GM18502 (cell line): ENCODE results near the gene SNAPC4.
A peak's percentile ranks its signal among the peaks of the same experiment; 100 is the strongest.

Experiments
- ATAC-seq: cut with Tn5 transposase; IDR thresholded peaks from one replicate; pipeline ENCODE4 v1.9.1; 2021; ENCODE audit warnings: mild to moderate bottlenecking; ENCODE audit not compliant: unreplicated experiment, poor library complexity

The SNAPC4 gene

DNA sequence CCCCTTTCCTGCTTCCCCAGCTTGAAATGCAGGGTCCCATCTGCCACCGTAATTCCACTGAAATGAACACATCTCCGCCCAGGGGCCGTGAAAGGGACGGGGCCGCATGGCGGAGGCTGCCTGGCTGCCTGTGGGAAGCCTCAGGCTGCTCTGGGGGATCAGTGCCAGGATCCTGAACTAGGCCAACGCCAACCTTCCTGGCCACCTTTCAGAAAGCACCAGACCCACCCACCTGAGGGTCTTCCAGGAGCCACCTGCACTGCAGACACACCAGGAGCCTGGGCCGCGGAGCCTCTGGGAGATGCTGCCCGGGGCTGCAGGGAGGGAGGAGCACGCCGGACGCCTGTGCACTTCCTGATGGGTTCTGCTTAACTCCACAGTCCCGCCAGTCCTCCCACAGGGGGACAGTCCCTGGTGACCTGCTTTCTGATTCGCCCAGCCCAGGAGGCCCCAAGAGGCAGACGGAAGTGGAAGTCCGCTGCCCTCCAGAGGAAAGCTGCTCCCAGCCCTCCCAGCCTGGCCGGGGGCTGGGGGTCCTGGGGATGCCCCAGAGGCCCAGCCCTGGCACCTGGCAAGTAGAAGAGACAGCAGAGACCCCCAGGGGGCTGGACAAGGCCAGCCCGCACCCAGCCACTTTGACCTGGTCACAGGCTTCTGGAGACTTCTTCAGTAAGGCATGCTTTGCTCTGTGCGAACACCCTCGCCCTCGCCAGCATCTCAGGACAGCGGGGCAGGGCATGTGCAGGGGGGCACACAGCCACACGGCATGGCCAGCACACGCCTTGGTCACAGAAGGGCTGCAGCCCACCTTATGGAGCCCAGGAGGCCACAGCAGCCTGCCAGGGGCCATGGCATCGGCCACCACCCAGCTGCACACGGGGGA, 26.4 kb downstream of the SNAPC4 start, which contains the start of gene CARD9:
Gene CARD9, minus strand, starts transcription at position 370 of the 883 bp plus-strand sequence. CDS start 1,591 bp downstream, outside the sequence.
- ATAC-seq: no peak

DNA sequence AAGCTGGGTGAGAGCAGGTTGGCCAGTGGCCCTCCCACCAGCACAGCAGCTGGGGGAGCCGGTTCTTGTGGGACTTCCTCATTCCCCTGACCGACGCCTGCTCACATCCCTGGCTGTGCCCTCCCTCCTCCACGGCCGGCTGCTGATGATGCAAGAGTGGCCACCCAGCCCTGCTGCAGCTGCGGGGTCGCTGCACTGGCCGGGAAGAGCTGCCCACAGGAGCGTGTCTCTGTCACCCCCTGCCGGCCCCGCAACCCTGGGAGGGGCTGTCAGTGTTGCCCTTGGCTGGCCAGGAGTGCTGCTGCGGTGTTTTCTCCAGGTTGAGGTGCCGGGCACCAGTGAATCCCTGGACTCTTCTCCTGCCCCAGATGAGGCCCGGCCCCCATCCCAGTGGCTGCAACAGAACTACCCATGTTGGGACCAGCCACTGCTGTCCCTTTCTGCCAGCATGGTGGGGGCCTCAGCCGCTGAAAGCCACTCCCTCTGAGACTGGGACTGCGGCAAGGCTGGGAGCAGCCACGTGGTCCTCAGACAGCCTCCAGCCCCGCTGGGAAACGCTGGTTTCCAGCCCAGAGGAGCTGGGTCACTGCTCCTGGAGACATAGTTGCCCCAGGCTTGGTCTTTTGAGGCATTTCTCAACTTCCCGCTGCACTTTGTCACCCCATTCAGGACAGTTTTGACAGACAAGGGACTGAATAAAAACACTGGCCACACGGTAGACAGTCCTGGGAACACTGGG, 27.2 kb downstream of the SNAPC4 start:
- no peak for ATAC-seq

DNA sequence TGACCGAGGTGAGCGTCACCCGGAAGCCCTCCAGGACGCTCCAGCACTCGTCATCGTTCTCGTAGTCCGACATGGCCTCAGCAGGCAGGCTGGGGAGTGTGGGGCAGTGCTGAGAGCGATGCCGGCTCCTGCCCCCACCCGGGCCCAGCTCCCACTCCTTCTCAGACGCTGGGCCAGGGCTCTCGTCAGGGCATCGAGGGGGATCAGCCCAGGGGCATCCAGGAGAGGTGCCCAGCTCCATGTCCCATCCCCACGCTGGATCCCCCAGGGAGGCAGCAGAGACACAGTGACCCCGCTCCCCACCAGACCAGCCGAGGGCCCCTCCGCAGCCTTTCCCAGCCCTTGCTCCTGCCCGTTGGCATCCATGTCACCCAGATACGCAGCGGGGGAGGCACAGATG, 28.0 kb downstream of the SNAPC4 start:
- ATAC-seq: no peak

DNA sequence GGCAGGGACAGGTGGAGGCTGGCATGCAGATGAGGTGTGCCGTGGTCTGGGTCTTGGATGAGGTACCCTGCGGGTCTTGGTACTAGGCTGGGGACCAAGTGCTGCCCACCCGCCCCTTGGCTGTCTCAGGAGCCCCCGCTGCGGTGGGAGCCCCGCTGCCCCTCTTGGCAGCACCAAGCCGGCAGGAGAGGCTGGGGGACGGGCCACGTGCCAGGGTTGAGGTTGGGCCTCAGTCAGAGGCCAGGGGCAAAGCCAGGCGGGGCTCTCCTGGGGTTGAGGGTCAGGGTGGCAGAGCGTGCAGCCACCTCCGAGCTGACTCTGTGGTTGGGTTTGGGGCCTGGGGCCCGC, 28.5 kb downstream of the SNAPC4 start:
- ATAC-seq: no peak

DNA sequence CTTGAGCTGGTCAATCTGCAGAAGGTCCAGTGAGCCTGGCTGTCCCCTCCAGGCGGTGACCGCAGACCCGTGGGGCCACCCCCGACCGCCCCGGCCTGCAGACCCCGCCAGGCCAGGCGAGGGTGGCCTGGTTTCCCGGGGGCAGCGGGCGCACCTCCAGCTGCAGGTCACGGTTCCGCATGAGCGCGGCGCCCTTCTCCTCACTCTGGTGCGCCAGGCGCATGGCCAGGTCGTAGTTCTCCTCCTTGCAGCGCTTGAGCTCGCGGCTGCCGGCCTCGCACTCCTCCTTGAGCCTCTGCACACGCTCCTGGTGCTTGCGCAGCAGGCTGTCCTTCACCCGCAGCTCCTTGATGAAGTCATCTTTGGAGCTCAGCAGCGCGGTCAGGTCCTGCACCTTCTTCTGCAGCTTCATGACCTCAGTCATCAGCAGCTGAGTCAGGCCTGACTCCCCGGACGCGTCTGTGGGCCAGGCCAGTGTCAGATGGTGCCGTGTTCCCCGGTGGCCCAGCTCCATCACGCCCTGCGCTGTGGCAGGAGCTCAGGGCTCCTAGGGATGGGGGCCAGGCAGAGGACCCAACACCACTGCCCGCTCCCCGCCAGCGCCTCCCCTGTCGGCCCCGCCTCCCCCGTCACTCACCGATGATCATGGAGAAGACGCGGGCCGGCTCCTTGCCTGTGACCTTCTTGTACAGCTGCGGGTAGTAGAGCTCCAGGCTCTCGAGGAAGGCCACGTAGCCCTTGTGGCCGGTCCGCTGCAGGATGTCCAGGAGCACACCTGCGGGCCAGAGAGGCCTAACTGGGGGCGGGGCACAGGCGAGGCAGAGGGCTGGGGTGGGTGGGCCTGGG, 29.1 kb downstream of the SNAPC4 start:
- no peak for ATAC-seq

DNA sequence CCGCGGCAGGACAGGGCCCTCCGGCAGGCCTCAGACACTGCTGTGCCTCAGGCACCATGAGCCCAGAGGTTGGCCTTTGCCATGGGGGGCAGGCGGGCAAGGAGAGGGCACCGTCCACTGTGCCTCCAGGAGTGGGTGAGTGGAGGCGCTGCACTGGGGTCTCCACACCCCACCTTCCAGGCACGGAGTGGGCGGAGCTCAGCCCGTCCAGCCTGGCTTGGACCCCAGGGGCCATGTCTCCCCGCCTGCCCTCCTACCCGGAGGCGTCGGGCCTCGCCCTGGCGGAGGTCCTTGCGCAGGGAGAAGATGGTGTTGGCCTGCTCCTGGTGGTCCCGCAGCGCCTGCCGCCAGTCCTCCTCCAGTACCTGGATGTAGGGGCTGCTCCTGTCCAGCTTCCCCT, 29.9 kb downstream of the SNAPC4 start:
- ATAC-seq: no peak

DNA sequence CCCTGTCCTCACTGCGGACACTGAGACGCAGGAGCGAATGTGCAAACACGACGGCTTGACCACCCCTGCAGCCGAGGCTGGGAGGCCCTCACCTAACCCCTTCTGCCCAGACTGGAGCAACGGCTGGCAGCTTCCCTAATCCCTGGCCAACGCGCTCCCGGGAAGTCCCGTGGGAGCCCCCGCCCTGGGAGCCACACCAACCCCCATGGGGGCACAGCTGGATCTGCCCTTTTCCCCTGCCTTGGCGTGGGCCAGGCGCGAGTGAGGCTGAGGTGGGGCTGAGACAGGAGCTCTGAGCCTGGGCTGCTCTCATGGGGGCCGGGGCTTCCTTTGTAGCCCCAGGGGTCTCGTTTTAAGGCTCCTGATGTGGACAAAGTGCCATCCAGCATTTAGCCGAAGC, 31.8 kb downstream of the SNAPC4 start:
- ATAC-seq: no peak

DNA sequence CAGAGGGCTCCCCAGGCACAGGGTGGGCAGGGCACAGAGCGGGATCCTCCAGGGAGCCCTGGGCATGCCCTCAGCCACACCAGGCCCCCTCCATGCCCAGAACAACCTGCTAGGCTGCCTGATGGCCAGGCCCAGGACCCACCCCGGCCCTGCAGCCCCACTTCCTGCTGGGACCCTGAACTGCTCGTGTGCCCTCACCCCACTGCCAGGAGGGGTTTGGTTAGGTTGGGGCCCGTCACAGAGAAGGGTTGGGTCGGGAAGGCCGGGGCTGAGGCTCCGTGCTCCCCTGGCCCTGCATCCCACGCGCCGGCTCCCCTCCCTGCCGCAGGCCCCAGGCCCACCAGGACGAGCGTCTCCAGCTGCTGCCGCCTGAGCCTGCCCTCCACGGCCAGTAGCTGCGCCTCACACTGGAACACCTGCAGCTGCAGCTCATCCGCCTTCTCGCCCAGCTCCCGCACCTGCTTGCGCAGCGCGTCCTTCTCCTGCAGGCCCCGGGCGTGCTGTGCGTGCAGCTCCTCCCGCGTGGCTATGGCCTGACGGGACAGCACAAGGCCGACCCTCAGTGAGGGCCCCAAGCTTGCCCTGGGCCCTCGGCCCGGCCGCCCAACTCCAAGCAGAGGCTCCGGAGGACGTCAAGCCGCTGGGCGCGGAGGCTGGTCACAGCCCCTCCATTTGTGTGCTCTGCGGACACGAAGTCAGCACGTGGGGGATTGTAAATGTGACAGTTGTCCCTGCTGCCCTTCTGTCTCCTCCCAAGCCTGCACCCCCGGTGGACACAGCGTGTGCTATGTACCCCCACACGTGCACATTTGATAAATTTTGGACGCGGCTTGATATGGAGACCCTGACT, 32.4 kb downstream of the SNAPC4 start:
- no peak for ATAC-seq

DNA sequence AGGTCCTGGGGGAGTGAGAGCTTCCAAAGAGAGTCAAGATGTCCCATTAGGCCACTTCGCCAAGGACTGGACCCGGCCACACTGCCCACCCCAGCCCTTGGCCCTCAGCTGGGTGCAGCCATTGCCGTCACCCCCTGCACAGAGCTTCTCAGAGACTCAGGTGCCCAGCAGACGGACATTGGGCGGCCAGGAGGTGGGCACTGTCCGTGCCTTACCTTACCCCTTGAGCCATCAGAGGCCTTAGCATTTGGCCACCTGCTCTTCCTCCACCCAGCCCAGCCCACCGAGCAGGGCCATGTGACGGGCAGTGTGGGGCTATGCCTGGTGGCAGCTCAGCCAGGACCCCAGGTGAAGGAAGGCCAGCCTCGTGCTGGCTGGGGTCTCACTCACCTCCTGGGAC, 33.1 kb downstream of the SNAPC4 start:
- ATAC-seq: no peak

DNA sequence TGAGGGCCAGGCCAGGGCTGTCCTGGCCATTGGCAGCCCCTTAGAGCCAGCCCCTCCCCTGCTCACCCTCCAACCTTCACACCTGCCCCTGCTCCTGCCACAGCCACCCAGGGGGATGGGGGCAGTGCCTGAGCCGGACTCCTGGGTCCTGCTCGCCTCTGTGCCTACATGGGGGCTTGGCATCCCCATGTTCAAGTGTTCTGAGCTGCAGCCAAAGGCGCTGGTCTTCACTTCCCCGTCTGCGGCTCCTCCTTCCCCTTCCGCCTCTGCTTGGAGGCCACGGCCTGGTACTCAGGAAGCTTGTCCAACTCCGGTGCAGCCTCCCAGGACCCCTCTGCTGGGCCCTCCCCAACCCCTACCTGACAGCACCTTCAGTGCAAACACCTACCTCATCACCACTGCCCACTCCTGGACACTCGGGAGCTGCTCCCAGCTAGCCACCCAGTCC, 34.2 kb downstream of the SNAPC4 start:
- no peak for ATAC-seq

DNA sequence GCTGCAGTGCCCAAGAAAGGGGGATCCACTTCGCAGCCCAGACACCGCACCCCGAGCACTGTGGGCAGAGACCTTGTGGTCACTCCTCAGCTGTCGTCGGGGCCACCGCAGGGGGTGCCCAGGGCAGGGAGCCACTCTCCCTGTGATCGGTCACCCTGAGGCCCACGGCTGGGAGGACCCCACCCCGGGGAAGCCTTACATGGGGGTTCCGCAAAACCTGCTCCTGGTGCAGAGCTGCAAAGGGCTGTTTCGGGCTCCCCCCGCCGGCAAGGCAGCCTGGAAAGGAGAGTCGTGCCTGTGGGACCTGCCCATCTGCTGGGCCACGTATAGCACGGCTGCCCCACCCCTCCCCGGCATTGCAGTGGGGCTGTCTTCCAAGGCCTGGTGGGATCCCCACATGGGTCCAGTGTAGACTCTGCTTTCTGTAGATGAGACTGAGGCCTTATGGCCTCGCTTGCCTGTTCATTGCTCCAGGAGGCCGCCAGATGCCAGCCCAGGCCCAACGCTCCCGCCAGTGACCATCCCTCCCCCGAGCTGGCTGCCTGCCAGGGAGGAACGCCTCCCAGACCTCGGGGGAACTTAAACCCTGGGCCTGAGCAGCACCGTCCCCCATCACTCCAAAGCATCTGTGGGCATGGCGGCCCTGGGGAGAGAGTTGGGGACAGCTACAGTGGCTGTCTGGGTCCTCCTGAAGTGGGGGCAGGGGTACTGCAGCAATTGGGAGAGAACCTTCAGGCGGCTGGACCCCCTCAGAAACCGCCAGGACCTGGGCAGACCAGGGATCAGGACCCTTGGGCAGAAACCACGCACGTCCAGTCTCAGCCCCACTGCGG, 34.8 kb downstream of the SNAPC4 start:
- ATAC-seq: no peak

DNA sequence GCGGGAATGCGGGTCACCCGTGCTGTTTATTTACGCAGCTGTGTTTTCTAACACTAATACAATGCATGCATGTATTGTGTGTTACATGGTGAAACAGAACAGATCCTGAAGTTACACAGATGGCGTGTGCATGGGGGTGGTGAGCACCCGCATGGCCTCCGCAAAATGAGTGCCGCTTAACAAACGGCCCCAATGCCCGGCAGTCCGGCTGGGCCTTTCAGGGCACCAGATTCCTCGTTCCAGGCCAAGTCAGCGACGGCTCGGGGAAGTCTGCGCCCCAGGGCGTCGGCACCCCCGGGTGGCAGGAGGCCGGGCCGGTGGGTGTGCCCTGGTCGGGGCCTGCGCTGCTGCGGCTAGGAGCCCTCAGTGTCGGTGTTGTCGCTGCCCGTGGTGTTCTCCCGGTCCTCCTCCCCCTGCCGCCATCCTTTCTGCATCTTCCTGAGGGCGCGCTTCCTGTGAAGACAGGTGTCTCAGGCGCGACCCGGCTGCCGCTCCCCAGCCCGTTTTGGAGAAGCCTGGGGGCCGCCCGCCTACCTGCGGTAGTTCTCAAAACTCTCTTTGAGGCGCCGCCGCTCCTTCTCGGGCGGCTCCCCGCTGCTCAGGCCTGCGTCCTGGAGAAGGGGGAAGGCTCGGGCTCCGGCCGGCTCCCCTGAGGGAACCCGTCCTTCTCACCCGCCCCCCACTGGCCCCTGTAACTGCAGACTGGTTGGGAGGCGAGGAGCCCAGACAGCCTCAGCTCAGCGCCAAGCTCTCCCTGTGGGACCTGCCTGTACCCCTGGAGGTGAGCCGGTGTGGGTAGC, 35.8 kb downstream of the SNAPC4 start:
- ATAC-seq: no peak

DNA sequence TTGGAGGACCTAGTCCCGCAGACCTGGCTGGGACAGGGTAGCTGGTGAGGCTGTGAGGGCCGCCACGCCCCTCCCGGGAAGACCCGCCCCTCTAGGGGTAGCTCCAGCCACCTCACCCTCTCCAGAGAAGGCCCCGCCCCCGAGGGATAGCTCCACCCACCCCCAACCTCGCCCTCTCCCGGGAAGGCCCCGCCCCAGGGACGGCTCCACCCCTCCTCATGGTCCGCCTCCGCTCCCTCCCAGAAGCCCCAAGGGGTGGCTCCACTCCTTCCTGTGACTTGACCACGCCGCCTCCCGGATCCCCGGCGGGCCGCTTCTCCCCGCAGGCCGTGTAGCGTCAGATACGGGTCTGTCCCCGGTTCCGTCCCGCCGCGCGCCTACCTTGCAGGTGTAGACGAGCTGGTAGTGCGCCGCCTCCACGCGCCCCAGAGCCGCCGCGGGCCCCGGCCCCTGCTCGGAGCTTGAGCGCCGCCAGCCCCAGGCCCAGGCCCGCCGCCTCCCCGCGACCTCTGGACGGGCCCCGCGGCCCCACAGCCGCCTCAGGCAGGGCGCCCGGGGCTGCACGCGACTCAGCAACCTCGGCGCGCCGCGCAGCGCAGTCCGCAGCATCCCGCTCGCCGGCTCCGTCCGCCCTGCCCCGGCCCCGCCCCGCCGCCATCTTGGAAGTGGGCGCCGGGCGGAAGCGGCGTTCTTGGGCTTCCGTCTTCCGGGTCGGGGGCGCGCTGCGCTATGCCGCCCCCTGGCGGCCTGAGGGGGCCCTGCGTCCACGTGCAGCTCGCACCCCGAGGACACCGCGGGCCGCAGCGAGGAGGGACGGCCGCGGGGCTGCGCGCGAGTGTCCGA, 36.6 kb downstream of the SNAPC4 start, which contains the start of gene DNLZ:
Gene DNLZ, minus strand, starts transcription at position 639 of the 843 bp plus-strand sequence. Its CDS starts 30 bp downstream, at position 609.
- ATAC-seq: peak; percentile 84

DNA sequence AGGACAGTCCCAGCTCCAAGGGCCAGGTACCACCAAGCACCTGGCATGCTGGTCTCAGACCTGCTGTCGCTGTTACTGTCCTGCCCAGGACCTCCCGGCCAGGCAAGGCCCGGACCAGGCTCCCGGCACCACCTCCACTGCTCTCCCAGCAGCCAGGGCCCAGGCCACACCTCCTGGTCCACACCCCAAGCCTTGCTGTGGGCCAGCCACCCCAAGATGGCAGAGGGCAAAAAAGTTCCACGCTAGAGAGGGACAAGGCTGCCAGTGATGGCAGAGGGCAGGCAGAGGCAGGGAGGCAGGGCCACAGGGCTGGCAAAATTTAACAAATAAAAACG, 37.6 kb downstream of the SNAPC4 start:
- ATAC-seq: no peak

DNA sequence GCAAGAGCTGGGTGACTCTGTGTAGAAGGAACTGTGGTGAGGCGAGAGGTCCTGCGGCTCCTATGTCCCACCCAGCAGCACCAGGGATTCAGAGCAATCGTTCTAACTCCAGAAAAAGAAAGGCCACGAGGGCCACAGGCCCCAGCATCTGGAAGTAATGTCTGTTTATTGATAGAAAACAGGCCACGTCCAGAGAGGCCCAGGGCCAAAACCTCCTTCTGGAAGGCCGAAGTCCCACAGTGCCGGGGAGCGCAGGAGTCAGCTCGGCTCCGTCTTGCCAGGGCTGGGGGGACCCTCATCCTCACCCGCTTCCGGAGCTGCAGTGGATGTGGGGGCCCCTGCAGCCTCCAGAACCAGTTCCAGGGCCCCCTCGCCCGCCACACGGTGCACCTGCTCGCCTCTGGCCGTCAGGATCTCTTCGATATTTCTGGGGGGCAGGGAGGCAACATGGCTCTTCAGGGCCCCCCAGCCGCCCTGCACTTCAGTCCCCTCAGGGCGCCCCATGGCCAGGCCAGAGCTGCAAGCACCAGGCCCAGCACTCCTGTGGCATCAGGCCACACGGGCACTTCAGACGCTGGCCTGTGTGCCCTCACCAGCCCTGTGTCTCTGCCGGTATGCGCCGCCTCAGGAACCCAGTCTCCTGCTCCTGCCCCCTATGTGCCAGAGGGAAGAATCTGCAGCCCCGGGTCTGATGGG, 38.1 kb downstream of the SNAPC4 start:
- ATAC-seq: no peak

DNA sequence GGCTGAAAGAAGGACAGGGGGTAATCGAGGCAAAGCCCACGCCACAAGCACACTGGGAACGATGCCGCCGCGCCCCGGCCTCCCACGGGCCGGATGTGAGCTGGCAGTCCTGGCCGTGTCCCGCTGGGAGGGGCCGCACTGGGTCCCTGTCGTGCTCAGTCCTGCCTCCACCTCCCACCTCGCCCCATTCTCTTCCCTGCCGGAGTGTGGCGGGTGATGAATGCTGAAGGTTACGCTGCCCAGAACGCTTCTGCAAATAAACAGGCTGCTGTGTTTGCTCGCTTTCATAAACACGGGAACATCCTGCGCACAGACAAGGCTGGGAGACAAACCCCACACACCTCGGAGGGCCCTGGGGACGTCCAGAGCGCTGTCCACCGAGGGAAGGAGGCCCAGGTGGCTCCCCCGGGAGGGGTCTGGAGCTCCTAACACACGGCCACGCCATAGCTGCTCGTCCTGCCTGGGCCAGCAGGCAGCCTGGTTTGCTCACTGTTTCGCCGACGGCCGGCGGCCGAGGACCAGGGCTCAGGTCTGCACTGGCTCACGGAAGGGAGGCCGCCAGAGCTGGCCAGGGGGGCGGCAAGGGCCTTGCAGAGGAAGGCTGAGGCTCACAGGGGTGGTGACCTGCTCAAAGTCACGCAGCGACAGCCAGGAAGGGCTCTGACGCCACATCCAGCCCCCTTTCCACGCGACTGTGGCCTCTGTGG, 38.8 kb downstream of the SNAPC4 start:
- no peak for ATAC-seq
